WTC11 (cell line): ENCODE measurements around the gene CROCC2. TPM values are rescaled to one million over a fixed set of nuclear protein-coding genes. Genes with fewer than 3 reads are reported as not detected.
"Not testable (repeated sequence)": the region's sequence is repeated elsewhere in the genome, so short reads cannot be mapped to it uniquely, and the experiment has no call there.

ENCODE experiments used
- ATAC-seq: fragments of 200-7000 bp; cut with Tn5 transposase; 2 replicates; pipeline ENCODE4 v1.10.0; 2021; ENCODE audit warnings: mild to moderate bottlenecking, moderate library complexity
- CTCF ChIA-PET: fragments of 300-600 bp; sonication (Branson Sonifier 250); formaldehyde crosslinking; loops from one replicate; lab custom pipeline; 2021; ENCODE audit warnings: antibody characterized with exemption; lab: Charles Lee
- POLR2A ChIA-PET: fragments of 350-600 bp; sonication (Branson Sonifier 250); formaldehyde crosslinking; loops from one replicate; lab custom pipeline; 2021; ENCODE audit warnings: antibody characterized with exemption; lab: Charles Lee
- DNase-seq: peaks from one replicate; pipeline ENCODE4 v3.0.0; 2021; ENCODE audit warnings: low spot score
- H3K27ac Mint-ChIP-seq: 2 replicates; pipeline ENCODE4 v1.8.0; 2021; ENCODE audit warnings: mixed read lengths
- H3K27me3 Mint-ChIP-seq: 2 replicates; pipeline ENCODE4 v1.8.0; 2021; ENCODE audit warnings: low read depth, mild to moderate bottlenecking, moderate library complexity, mixed read lengths
- H3K36me3 Mint-ChIP-seq: 2 replicates; pipeline ENCODE4 v1.8.0; 2021; ENCODE audit warnings: mixed read lengths
- H3K4me1 Mint-ChIP-seq: 2 replicates; pipeline ENCODE4 v1.8.0; 2022; ENCODE audit warnings: mixed read lengths
- H3K4me3 Mint-ChIP-seq: 2 replicates; pipeline ENCODE4 v1.8.0; 2021; ENCODE audit warnings: mild to moderate bottlenecking, moderate library complexity, mixed read lengths
- H3K9me3 Mint-ChIP-seq: 2 replicates; pipeline ENCODE4 v1.8.0; 2021; ENCODE audit warnings: mixed read lengths
- HMGA2 ChIP-seq: fragments of 250-450 bp; sonication (Bioruptor Pico); IDR thresholded peaks from 2 replicates; pipeline ENCODE4 v1.4.0; 2021; ENCODE audit warnings: mild to moderate bottlenecking, moderate library complexity
- KAT7 ChIP-seq: sonication (generic); formaldehyde crosslinking; IDR thresholded peaks from 2 replicates; pipeline ENCODE4 v1.8.1; 2023; ENCODE audit warnings: missing genetic modification reagents, mild to moderate bottlenecking, borderline replicate concordance
- MXD4 ChIP-seq: fragments of 250-450 bp; sonication (Bioruptor Pico); IDR thresholded peaks from 2 replicates; pipeline ENCODE4 v1.8.0; 2021; ENCODE audit warnings: mild to moderate bottlenecking, moderate library complexity, borderline replicate concordance
- RELA ChIP-seq: sonication (generic); formaldehyde crosslinking; IDR thresholded peaks from 2 replicates; pipeline ENCODE4 v1.8.1; 2022; ENCODE audit warnings: missing genetic modification reagents, mild to moderate bottlenecking, borderline replicate concordance
- RORB ChIP-seq: fragments of 250-450 bp; sonication (Bioruptor Pico); IDR thresholded peaks from 2 replicates; pipeline ENCODE4 v1.9.0; 2021; ENCODE audit warnings: mild to moderate bottlenecking
- SOX15 ChIP-seq: fragments of 250-450 bp; sonication (Bioruptor Pico); IDR thresholded peaks from 2 replicates; pipeline ENCODE4 v1.9.0; 2021; ENCODE audit warnings: mild to moderate bottlenecking
- TEAD4 ChIP-seq: sonication (generic); formaldehyde crosslinking; IDR thresholded peaks from 2 replicates; pipeline ENCODE4 v1.8.0; 2022; ENCODE audit warnings: mild to moderate bottlenecking, missing genetic modification reagents
- ZNF121 ChIP-seq: sonication (generic); formaldehyde crosslinking; IDR thresholded peaks from 2 replicates; pipeline ENCODE4 v1.8.0; 2023; ENCODE audit warnings: missing genetic modification reagents
- ZNF416 ChIP-seq: fragments of 250-450 bp; sonication (Bioruptor Pico); IDR thresholded peaks from 2 replicates; pipeline ENCODE4 v1.9.0; 2021; ENCODE audit warnings: mild to moderate bottlenecking, inconsistent platforms
- total RNA-seq: library from RNA; stranded (reverse); gene quantifications from 3 replicates; pipeline ENCODE4 v1.2.3, GENCODE V29; 2021
- TF ChIP-seq, protein P1 (sequence below): fragments of 200-600 bp; IDR thresholded peaks from 2 replicates; pipeline ENCODE4 v1.8.0; 2022; ENCODE audit warnings: antibody characterized with exemption
- TF ChIP-seq, protein P2 (sequence below): sonication (generic); formaldehyde crosslinking; IDR thresholded peaks from 2 replicates; pipeline ENCODE4 v1.8.0; 2022; ENCODE audit warnings: missing genetic modification reagents
- TF ChIP-seq, protein P3 (sequence below): fragments of 250-450 bp; sonication (Bioruptor Pico); IDR thresholded peaks from 2 replicates; pipeline ENCODE4 v1.9.0; 2021; ENCODE audit warnings: moderate library complexity, mild to moderate bottlenecking, inconsistent platforms, borderline replicate concordance
- TF ChIP-seq, protein P4 (sequence below): fragments of 250-450 bp; sonication (Bioruptor Pico); IDR thresholded peaks from 2 replicates; pipeline ENCODE4 v1.9.0; 2021; ENCODE audit warnings: mild to moderate bottlenecking

CROCC2 gene
- total RNA-seq, 1 experiment from 2014 or later: not detected

DNA sequence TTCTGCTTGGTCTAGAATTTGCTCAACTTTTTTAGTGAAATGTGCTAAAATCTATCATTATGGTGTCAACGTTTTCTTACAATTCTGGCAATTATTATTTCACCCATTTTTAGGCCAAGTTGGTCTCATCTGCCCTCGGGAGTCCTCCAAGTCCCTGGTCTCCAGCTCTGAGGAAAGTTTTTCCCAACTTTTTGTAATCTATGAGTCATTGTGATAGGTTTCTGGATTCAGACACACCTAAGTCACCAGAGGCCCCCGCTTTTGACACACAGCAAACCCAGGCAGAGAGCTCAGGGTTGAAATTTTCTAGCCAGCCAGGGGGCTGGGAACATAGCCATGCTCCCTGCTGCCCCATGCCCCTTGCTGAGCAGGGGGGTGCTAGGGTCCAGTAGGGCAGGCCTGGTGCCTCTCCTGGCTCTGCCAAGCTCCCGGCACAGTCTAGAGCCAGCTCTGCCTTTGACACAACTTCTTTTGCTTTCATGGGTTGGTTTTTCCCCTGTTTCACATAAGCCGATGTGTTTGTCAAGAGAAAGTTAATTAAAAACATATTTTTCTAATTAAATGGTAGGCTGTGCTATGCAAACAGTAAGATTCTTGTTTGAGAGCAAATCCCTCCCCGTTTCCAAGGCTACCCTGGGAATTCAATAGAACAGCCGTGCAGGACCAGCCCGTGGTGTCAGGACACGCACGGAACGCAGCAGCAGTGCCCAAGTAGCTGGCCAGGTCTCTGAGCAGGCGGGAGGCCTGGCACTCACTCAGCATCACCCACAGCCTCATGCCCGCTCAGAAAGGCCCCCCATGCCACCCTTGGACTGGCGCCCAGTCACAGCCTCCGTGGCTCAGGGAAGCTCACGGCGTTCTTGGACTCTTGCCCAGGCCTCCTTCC lies 66.7 kb downstream of the CROCC2 start (continued):
- TF ChIP-seq RORB (CRISPR knock-in tag): no peak
- no peak for TF ChIP-seq SOX15 (CRISPR knock-in tag)
- TF ChIP-seq, protein P1, sequence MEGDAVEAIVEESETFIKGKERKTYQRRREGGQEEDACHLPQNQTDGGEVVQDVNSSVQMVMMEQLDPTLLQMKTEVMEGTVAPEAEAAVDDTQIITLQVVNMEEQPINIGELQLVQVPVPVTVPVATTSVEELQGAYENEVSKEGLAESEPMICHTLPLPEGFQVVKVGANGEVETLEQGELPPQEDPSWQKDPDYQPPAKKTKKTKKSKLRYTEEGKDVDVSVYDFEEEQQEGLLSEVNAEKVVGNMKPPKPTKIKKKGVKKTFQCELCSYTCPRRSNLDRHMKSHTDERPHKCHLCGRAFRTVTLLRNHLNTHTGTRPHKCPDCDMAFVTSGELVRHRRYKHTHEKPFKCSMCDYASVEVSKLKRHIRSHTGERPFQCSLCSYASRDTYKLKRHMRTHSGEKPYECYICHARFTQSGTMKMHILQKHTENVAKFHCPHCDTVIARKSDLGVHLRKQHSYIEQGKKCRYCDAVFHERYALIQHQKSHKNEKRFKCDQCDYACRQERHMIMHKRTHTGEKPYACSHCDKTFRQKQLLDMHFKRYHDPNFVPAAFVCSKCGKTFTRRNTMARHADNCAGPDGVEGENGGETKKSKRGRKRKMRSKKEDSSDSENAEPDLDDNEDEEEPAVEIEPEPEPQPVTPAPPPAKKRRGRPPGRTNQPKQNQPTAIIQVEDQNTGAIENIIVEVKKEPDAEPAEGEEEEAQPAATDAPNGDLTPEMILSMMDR: no peak
- no peak for TF ChIP-seq KAT7 (CRISPR knock-in tag)

DNA sequence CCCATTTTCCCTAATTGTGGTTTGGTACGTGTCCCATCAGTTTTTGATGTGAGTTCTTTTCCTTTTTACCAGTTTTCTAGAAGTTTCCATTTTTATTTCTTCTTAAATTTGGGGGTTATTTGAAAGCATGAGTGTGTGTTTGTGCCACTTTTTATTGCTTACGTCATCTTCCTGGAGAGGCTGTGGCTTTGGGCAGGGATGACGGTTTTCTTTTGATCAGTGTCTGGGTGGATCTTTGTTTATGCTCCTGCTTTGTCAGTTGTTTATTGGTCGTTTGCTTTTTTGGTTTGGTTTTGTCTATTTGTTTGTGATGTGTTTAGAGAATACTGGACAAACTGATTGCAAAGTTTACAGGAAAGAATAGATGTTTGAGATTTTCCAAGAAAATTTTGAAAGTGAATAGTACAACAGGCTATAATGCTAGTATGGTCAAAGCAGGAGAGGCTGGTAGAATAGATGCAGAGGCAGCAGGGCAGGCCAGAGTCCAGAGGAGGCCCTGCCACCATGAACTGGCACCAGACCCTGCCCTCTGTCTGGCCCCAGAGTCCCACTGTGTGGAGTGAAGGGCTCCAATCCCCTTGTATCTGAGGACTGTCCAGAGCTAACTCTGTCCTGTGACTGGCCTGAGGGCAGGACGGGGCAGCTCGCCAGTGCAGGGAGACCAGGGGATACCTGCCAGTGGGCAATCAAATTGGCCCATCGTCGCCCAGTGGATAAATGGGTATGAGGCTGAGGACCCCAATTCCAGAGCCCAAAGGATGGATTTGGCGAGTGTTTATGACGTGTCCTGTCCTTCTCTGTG lies 68.8 kb downstream of the CROCC2 start:
- Mint-ChIP-seq H3K27me3 (no peaks in the 10 kb centered on the region), H3K4me1 (no peaks in the 10 kb centered on the region)
- CTCF ChIA-PET: interaction anchor here (0.6 to 4.1 kb wide), 4 partner anchors 9 to 232 kb away, joined by 3 to 17 read pairs (median 4); no protein-coding TSS in a partner anchor

DNA sequence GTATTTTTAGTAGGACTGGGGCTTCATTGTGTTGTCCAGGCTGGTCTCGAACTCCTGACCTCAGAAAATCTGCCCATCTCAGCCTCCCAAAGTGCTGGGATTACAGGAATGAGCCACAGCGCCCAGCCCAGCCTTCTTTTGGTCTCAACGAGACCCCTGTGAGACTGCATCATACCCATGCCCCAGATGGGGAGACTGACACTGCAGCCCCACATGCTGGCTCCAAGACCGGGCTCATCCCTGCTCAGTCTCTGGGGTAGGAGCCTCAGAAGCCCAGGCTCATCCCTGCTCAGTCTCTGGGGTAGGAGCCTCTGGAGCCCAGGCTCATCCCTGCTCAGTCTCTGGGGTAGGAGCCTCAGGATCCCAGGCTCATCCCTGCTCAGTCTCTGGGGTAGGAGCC lies 69.8 kb downstream of the CROCC2 start:
- H3K27ac Mint-ChIP-seq, H3K27me3 Mint-ChIP-seq, H3K9me3 Mint-ChIP-seq, ATAC-seq, DNase-seq, POLR2A ChIA-PET, H3K4me1 Mint-ChIP-seq, H3K36me3 Mint-ChIP-seq, H3K4me3 Mint-ChIP-seq: not testable (repeated sequence)
- CTCF ChIA-PET: interaction anchor here (0.8 to 4.1 kb wide), 2 partner anchors 8 to 125 kb away, joined by 4 to 17 read pairs; no protein-coding TSS in a partner anchor

More for the DNA sequence above, 68.8 kb downstream of the CROCC2 start:
- TF ChIP-seq, protein P2, sequence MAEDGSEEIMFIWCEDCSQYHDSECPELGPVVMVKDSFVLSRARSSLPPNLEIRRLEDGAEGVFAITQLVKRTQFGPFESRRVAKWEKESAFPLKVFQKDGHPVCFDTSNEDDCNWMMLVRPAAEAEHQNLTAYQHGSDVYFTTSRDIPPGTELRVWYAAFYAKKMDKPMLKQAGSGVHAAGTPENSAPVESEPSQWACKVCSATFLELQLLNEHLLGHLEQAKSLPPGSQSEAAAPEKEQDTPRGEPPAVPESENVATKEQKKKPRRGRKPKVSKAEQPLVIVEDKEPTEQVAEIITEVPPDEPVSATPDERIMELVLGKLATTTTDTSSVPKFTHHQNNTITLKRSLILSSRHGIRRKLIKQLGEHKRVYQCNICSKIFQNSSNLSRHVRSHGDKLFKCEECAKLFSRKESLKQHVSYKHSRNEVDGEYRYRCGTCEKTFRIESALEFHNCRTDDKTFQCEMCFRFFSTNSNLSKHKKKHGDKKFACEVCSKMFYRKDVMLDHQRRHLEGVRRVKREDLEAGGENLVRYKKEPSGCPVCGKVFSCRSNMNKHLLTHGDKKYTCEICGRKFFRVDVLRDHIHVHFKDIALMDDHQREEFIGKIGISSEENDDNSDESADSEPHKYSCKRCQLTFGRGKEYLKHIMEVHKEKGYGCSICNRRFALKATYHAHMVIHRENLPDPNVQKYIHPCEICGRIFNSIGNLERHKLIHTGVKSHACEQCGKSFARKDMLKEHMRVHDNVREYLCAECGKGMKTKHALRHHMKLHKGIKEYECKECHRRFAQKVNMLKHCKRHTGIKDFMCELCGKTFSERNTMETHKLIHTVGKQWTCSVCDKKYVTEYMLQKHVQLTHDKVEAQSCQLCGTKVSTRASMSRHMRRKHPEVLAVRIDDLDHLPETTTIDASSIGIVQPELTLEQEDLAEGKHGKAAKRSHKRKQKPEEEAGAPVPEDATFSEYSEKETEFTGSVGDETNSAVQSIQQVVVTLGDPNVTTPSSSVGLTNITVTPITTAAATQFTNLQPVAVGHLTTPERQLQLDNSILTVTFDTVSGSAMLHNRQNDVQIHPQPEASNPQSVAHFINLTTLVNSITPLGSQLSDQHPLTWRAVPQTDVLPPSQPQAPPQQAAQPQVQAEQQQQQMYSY (CRISPR knock-in tag): no peak
- TF ChIP-seq, protein P3, sequence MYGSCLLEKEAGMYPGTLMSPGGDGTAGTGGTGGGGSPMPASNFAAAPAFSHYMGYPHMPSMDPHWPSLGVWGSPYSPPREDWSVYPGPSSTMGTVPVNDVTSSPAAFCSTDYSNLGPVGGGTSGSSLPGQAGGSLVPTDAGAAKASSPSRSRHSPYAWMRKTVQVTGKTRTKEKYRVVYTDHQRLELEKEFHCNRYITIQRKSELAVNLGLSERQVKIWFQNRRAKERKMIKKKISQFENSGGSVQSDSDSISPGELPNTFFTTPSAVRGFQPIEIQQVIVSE (CRISPR knock-in tag): no peak
- TF ChIP-seq TEAD4 (CRISPR knock-in tag): no peak
- TF ChIP-seq RELA (CRISPR knock-in tag): no peak
- TF ChIP-seq MXD4 (CRISPR knock-in tag): no peak
- TF ChIP-seq HMGA2 (CRISPR knock-in tag): no peak
- TF ChIP-seq ZNF416: no peak
- TF ChIP-seq, protein P4, sequence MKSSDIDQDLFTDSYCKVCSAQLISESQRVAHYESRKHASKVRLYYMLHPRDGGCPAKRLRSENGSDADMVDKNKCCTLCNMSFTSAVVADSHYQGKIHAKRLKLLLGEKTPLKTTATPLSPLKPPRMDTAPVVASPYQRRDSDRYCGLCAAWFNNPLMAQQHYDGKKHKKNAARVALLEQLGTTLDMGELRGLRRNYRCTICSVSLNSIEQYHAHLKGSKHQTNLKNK (CRISPR knock-in tag): no peak
- TF ChIP-seq ZNF121: no peak
- Mint-ChIP-seq H3K36me3 (no peaks in the 10 kb centered on the region), H3K9me3 (no peaks in the 10 kb centered on the region), H3K4me3 (no peak overlapping the region), H3K27ac (no peak overlapping the region)
- POLR2A ChIA-PET: no interaction called here
- ATAC-seq (no peak), DNase-seq (no peak)
